Endothelial cell of umbilical vein (primary cell): ENCODE measurements around the gene SMCO4. TPM values are rescaled to one million over a fixed set of nuclear protein-coding genes. Genes with fewer than 3 reads are reported as not detected.

Experiments used
- BruUV-seq: library from RNA; stranded (reverse); fragments of 400-500 nt; replicated peaks from 2 replicates; lab custom pipeline; 2021; lab: Mats Ljungman, UMichigan
- CTCF ChIA-PET: fragments of 300-600, 350-600 bp; sonication (Branson Sonifier 250); formaldehyde crosslinking; loops from one replicate; lab custom pipeline; 2021; ENCODE audit warnings: antibody characterized with exemption, inconsistent platforms; lab: Charles Lee
- POLR2A ChIA-PET: fragments of 300-600, 350-600 bp; sonication (Branson Sonifier 250); formaldehyde crosslinking; loops from one replicate; lab custom pipeline; 2021; ENCODE audit warnings: antibody characterized with exemption, inconsistent platforms; lab: Charles Lee
- DNase-seq: peaks from one replicate; pipeline ENCODE4 v3.0.0-alpha.2; 2011; ENCODE audit warnings: low read depth, low spot score
- FAIRE-seq: peaks from 2 replicates; lab custom pipeline; 2011; peaks lifted over from hg19 to GRCh38; lab: Jason Lieb, UNC
- H2AFZ ChIP-seq: 2 replicates; pipeline ENCODE4 v1.6.0; 2012; ENCODE audit warnings: low read depth, low read length, control low read depth, inconsistent platforms
- H3K27ac ChIP-seq: 2 replicates; pipeline ENCODE4 v1.5.1; 2011; ENCODE audit warnings: low read depth, mild to moderate bottlenecking, control low read depth, low read length, moderate library complexity; ENCODE audit not compliant: insufficient read depth
- H3K27me3 ChIP-seq, 2 experiments: 2 replicates each; pipeline versions ENCODE4 v1.6.0 to v1.6.1; 2011; ENCODE audit warnings: low read length in 2 of 2, mixed read lengths in 1 of 2; ENCODE audit not compliant: control insufficient read depth in 2 of 2, insufficient read depth in 2 of 2
- H3K36me3 ChIP-seq, 2 experiments: 2 replicates in 1 of 2; 3 replicates in 1 of 2; pipeline ENCODE4 v1.5.1; 2011; ENCODE audit warnings: low read length in 2 of 2, mild to moderate bottlenecking in 1 of 2, moderate library complexity in 1 of 2; ENCODE audit not compliant: control insufficient read depth in 2 of 2, insufficient read depth in 2 of 2; ENCODE audit errors: extremely low read depth in 1 of 2
- H3K4me1 ChIP-seq: 3 replicates; pipeline ENCODE4 v1.5.1; 2011; ENCODE audit warnings: mild to moderate bottlenecking, low read length; ENCODE audit not compliant: control insufficient read depth, insufficient read depth; ENCODE audit errors: extremely low read depth
- H3K4me2 ChIP-seq: 2 replicates; pipeline ENCODE4 v1.6.1; 2011; ENCODE audit warnings: low read length, control low read depth, mixed read lengths; ENCODE audit not compliant: insufficient read depth
- H3K4me3 ChIP-seq, 3 experiments: fragments of 200-600 bp in 1 of 3; sonication (generic), shearing (Covaris generic) in 1 of 3; replicated peaks in 1 of 3; 2 replicates each; pipeline ENCODE4 v1.5.1; 2011 to 2016; ENCODE audit warnings: control low read depth in 3 of 3, low read length in 3 of 3, mild to moderate bottlenecking in 2 of 3, inconsistent platforms in 1 of 3, low read depth in 1 of 3, moderate library complexity in 1 of 3; ENCODE audit not compliant: insufficient read depth in 1 of 3
- H3K79me2 ChIP-seq: 2 replicates; pipeline ENCODE4 v1.6.0; 2012; ENCODE audit warnings: low read length, inconsistent platforms; ENCODE audit not compliant: control insufficient read depth, insufficient read depth
- H3K9ac ChIP-seq: replicated peaks from 2 replicates; pipeline ENCODE3; 2011; ENCODE audit warnings: low read length, control low read depth; ENCODE audit not compliant: insufficient read depth; ENCODE audit errors: extremely low read depth
- H3K9me1 ChIP-seq: replicated peaks from 3 replicates; pipeline ENCODE4 v1.6.0; 2011; ENCODE audit warnings: mild to moderate bottlenecking, low read length; ENCODE audit not compliant: control insufficient read depth, insufficient read depth; ENCODE audit errors: extremely low read depth
- H3K9me3 ChIP-seq: replicated peaks from 2 replicates; pipeline ENCODE4 v1.5.1; 2012; ENCODE audit warnings: low read length, inconsistent platforms; ENCODE audit not compliant: control insufficient read depth, insufficient read depth
- H4K20me1 ChIP-seq: replicated peaks from 2 replicates; pipeline ENCODE3; 2011; ENCODE audit warnings: mild to moderate bottlenecking, low read length; ENCODE audit not compliant: control insufficient read depth, insufficient read depth; ENCODE audit errors: extremely low read depth
- EZH2 ChIP-seq: IDR thresholded peaks from 2 replicates; pipeline ENCODE4 v1.6.1; 2012; ENCODE audit warnings: borderline replicate concordance, low read depth, mild to moderate bottlenecking, moderate library complexity, low read length, inconsistent platforms; ENCODE audit not compliant: severe bottlenecking
- FOS ChIP-seq: IDR thresholded peaks from 2 replicates; pipeline ENCODE4 v1.6.1; 2011; ENCODE audit warnings: mild to moderate bottlenecking, low read length, moderate library complexity, borderline replicate concordance; ENCODE audit not compliant: insufficient read depth
- GATA2 ChIP-seq: IDR thresholded peaks from 2 replicates; pipeline ENCODE4 v1.7.0; 2011; ENCODE audit warnings: low read depth, mild to moderate bottlenecking, moderate library complexity, mixed read lengths, low read length; ENCODE audit not compliant: insufficient read length, insufficient read depth
- JUN ChIP-seq: IDR thresholded peaks from 2 replicates; pipeline ENCODE4 v1.6.1; 2011; ENCODE audit warnings: borderline replicate concordance, low read depth; ENCODE audit not compliant: insufficient read length, insufficient read depth
- MYC ChIP-seq: IDR thresholded peaks from one replicate; pipeline ENCODE4 v1.6.1; 2011; ENCODE audit warnings: mild to moderate bottlenecking, low read depth, low read length
- POLR2A ChIP-seq: IDR thresholded peaks from 2 replicates; pipeline ENCODE4 v1.6.1; 2012; ENCODE audit warnings: low read depth, mild to moderate bottlenecking, control low read depth, low read length
- POLR2AphosphoS5 ChIP-seq: IDR thresholded peaks from 2 replicates; pipeline ENCODE4 v1.6.1; 2012; ENCODE audit warnings: low read depth, mild to moderate bottlenecking, control low read depth, low read length, moderate library complexity; ENCODE audit not compliant: insufficient read depth
- dilution Hi-C: fragments of 300-500 bp; cut with MboI; formaldehyde crosslinking; loops from one replicate; pipeline ENCODE4 v1.15.0; 2019; ENCODE audit warnings: low sequenced_read_pairs; ENCODE audit not compliant: extremely low pct_ligation_motif_present
- intact Hi-C: fragments of 100-400 bp; cut with micrococcal nuclease; formaldehyde crosslinking; loops from one replicate; pipeline ENCODE4 v1.10.0; 2022
- polyA plus RNA-seq, 4 experiments: library from polyadenylated mRNA; depleted of rRNA in 3 of 4; stranded (reverse) in 3 of 4; unstranded in 1 of 4; fragments of >200 nt; gene quantifications; 2 replicates each; pipeline versions ENCODE4 v1.2.1 to v1.2.3, GENCODE V29; 2011 to 2012; ENCODE audit warnings: missing spikeins in 1 of 4
- total RNA-seq: library from RNA; stranded (reverse); gene quantifications from 2 replicates; pipeline ENCODE4 v1.2.3, GENCODE V29; 2021
- TF ChIP-seq, protein P1 (sequence below), 2 donors: IDR thresholded peaks; 1 replicate in 1 of 2; 2 replicates in 1 of 2; pipeline ENCODE4 v1.5.1; 2011; ENCODE audit warnings: low read length in 2 of 2, mild to moderate bottlenecking in 2 of 2, moderate library complexity in 2 of 2, control low read depth in 1 of 2, inconsistent platforms in 1 of 2, low read depth in 1 of 2; ENCODE audit not compliant: insufficient read depth in 1 of 2; ENCODE audit errors: extremely low read depth in 1 of 2
- TF ChIP-seq, protein P2 (sequence below): IDR thresholded peaks from 2 replicates; pipeline ENCODE4 v1.6.1; 2011; ENCODE audit not compliant: insufficient read depth, insufficient read length

SMCO4 gene
- total and polyA plus RNA-seq, 2 donors (not counting 3 experiments of a cell fraction or from before 2014, with no cell fraction given): 14.0 to 21.3 TPM

DNA sequence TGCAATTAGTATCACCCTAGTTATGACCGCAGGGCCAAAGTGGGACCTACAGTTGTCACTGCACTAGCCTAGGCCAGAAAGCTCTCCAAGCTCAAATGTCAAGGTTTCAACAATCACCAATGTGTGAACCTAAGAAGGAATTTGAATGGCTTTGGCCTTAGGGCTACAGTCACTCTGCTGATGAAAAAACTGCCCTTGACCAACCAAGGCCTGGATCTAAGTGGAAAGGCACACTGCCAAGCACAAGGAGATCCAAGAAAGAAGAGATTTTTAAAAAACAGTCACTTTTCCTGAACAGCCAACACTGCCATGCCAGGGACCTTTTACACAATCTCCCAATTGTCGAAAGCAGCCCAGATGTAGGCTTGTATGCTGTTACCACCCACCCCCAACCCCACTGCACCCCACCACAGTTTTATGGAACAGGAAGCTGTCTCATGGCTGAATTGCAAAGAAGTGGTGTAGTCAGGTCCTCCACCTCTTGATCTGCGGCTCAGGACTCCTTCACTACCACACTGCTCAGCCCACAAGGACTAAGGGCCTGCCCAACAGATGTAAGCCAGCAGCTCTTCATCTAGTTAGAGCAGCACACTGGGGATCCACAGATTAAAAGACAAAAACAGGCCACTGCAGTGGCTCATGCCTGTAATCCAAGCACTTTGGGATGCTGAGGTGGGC lies 32.9 kb downstream of the SMCO4 start:
- no TSS peak for BruUV-seq
- ChIA-PET POLR2A (no interaction called here), CTCF (no interaction called here)

More for the DNA sequence above, 32.9 kb downstream of the SMCO4 start:
- DNase-seq (no peak), FAIRE-seq (no peak)
- no peak overlapping the region for H3K27ac ChIP-seq
- TF ChIP-seq MYC (no peak), EZH2 (no peak), POLR2A (no peak), GATA2 (no peak), POLR2AphosphoS5 (no peak), FOS (no peak), JUN (no peak)
- TF ChIP-seq, protein P1, sequence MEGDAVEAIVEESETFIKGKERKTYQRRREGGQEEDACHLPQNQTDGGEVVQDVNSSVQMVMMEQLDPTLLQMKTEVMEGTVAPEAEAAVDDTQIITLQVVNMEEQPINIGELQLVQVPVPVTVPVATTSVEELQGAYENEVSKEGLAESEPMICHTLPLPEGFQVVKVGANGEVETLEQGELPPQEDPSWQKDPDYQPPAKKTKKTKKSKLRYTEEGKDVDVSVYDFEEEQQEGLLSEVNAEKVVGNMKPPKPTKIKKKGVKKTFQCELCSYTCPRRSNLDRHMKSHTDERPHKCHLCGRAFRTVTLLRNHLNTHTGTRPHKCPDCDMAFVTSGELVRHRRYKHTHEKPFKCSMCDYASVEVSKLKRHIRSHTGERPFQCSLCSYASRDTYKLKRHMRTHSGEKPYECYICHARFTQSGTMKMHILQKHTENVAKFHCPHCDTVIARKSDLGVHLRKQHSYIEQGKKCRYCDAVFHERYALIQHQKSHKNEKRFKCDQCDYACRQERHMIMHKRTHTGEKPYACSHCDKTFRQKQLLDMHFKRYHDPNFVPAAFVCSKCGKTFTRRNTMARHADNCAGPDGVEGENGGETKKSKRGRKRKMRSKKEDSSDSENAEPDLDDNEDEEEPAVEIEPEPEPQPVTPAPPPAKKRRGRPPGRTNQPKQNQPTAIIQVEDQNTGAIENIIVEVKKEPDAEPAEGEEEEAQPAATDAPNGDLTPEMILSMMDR (IDR thresholded peaks at IDR 0.05; ENCODE audit: extremely low read depth in 1 of 2, insufficient read depth in 1 of 2, low read depth in 1 of 2, low read length in 2 of 2): no peak
- TF ChIP-seq, protein P2, sequence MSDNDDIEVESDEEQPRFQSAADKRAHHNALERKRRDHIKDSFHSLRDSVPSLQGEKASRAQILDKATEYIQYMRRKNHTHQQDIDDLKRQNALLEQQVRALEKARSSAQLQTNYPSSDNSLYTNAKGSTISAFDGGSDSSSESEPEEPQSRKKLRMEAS: no peak
- H3K27me3 ChIP-seq: no peaks in the 10 kb centered on the region
- H3K9me1 ChIP-seq: no peaks in the 10 kb centered on the region
- no peak overlapping the region for H3K4me3 ChIP-seq
- H3K36me3 ChIP-seq: no peaks in the 10 kb centered on the region
- intact Hi-C loops (no loop called here), dilution Hi-C loops (no loop called here)
- no peaks in the 10 kb centered on the region for H3K79me2 ChIP-seq
- H3K4me1 ChIP-seq: no peaks in the 10 kb centered on the region
- H4K20me1 ChIP-seq: no peaks in the 10 kb centered on the region
- no peaks in the 10 kb centered on the region for H3K9me3 ChIP-seq
- H3K9ac ChIP-seq: no peak overlapping the region
- H3K4me2 ChIP-seq: no peak overlapping the region
- no peak overlapping the region for H2AFZ ChIP-seq
